Neural progenitor cell (in vitro differentiated cells): Measurements from ENCODE around the gene HSP90AB1. TPM values are rescaled to one million over a fixed set of nuclear protein-coding genes. Genes with fewer than 3 reads are reported as not detected.
A peak's percentile ranks its signal among the peaks of the same experiment; 100 is the strongest.

Source experiments
- DNase-seq: peaks from one replicate; pipeline ENCODE4 v3.0.0-alpha.2; 2016; ENCODE audit warnings: low spot score
- H2AFZ ChIP-seq: fragments of 200-600 bp; sonication (generic); replicated peaks from 2 replicates; pipeline ENCODE4 v1.6.1; 2016; ENCODE audit warnings: antibody characterized with exemption
- H3F3A ChIP-seq: fragments of 200-600 bp; sonication (generic); 2 replicates; pipeline ENCODE4 v1.6.1; 2016; ENCODE audit warnings: antibody characterized with exemption, low read depth
- H3K27ac ChIP-seq: fragments of 200-600 bp; sonication (generic); 2 replicates; pipeline ENCODE4 v1.5.1; 2016; ENCODE audit warnings: mild to moderate bottlenecking
- H3K27me3 ChIP-seq: fragments of 200-600 bp; sonication (generic); 2 replicates; pipeline ENCODE4 v1.6.1; 2016; ENCODE audit warnings: mild to moderate bottlenecking, moderate library complexity
- H3K36me3 ChIP-seq: fragments of 200-600 bp; sonication (generic); 2 replicates; pipeline ENCODE4 v1.5.1; 2016
- H3K4me1 ChIP-seq: fragments of 200-600 bp; sonication (generic); 2 replicates; pipeline ENCODE4 v1.6.1; 2016; ENCODE audit warnings: mixed run types
- H3K4me2 ChIP-seq: fragments of 200-600 bp; sonication (generic); 2 replicates; pipeline ENCODE4 v1.6.1; 2016
- H3K4me3 ChIP-seq: fragments of 200-600 bp; sonication (generic); 2 replicates; pipeline ENCODE4 v1.5.1; 2016
- H3K79me2 ChIP-seq: fragments of 200-600 bp; sonication (generic); 2 replicates; pipeline ENCODE4 v1.6.1; 2016; ENCODE audit warnings: low read depth
- H3K9ac ChIP-seq: fragments of 200-600 bp; sonication (generic); 2 replicates; pipeline ENCODE4 v1.6.1; 2016
- H3K9me3 ChIP-seq: fragments of 200-600 bp; sonication (generic); 2 replicates; pipeline ENCODE4 v1.5.1; 2016; ENCODE audit warnings: low read depth
- H4K20me1 ChIP-seq: fragments of 200-600 bp; sonication (generic); 2 replicates; pipeline ENCODE4 v1.6.1; 2016; ENCODE audit warnings: low read depth
- H3K27ac Mint-ChIP-seq: 3 replicates; pipeline ENCODE4 v1.8.0; 2021; ENCODE audit warnings: mixed read lengths
- H3K27me3 Mint-ChIP-seq: 2 replicates; pipeline ENCODE4 v1.8.0; 2022; ENCODE audit warnings: low read depth, mild to moderate bottlenecking, inconsistent platforms, moderate library complexity, mixed read lengths; ENCODE audit not compliant: insufficient read depth
- H3K36me3 Mint-ChIP-seq: 3 replicates; pipeline ENCODE4 v1.8.0; 2021; ENCODE audit warnings: mixed read lengths
- H3K4me1 Mint-ChIP-seq: 3 replicates; pipeline ENCODE4 v1.8.0; 2021; ENCODE audit warnings: mixed read lengths
- H3K4me3 Mint-ChIP-seq: 3 replicates; pipeline ENCODE4 v1.8.0; 2021; ENCODE audit warnings: mild to moderate bottlenecking, moderate library complexity, mixed read lengths
- H3K9me3 Mint-ChIP-seq: 3 replicates; pipeline ENCODE4 v1.8.0; 2020; ENCODE audit warnings: mixed read lengths
- EZH2 ChIP-seq: fragments of 200-600 bp; sonication (generic); IDR thresholded peaks from 2 replicates; pipeline ENCODE4 v1.6.1; 2017; ENCODE audit warnings: antibody characterized with exemption, mild to moderate bottlenecking, moderate library complexity
- EZH2phosphoT487 ChIP-seq: fragments of 200-600 bp; sonication (generic); IDR thresholded peaks from 2 replicates; pipeline ENCODE4 v1.6.1; 2017; ENCODE audit warnings: antibody characterized with exemption
- total RNA-seq: library from RNA; depleted of rRNA; stranded (reverse); fragments of >200 nt; gene quantifications from 2 replicates; pipeline ENCODE4 v1.2.3, GENCODE V29; 2015; ENCODE audit warnings: low replicate concordance
- TF ChIP-seq, protein P1 (sequence below): fragments of 200-600 bp; sonication (generic); IDR thresholded peaks from 2 replicates; pipeline ENCODE4 v1.5.1; 2017; ENCODE audit warnings: antibody characterized with exemption, mild to moderate bottlenecking

Gene HSP90AB1
- 1,851 and 2,068 TPM in 2 replicates for total RNA-seq

DNA sequence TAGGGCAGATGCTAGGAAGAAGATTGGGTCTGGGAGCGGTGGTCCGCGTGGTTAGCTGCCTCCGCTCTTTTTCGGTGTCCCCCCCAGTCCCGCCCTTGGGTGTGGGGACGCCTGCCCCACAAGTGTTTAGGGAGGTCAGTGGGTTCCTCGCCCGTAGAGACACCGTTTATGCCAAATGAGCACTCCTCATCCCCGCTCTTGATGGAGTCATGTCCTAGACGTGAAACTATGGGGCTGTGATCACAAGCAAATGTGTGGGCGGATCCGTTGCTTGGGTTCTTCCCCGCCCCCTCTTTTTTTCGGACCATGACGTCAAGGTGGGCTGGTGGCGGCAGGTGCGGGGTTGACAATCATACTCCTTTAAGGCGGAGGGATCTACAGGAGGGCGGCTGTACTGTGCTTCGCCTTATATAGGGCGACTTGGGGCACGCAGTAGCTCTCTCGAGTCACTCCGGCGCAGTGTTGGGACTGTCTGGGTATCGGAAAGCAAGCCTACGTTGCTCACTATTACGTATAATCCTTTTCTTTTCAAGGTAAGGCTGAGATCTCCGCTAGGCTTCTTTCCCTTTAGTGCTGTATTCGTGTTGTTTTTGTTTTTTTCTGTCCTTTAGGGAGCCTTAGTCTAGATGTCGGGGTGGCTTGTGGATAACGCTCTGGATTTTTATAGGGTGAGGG lies at the start of gene HSP90AB1:
Gene HSP90AB1, plus strand, starts transcription at position 439 of the 675 bp plus-strand sequence. CDS start 1,529 bp downstream, outside the sequence.
- Mint-ChIP-seq H3K4me3 (peak within 1 kb of the TSS; percentile 99), H3K4me1 (peaks cover 36% of the 10 kb centered on the region), H3K36me3 (peaks cover 33% of the 10 kb centered on the region), H3K27ac (peak within 1 kb of the TSS; percentile 97), H3K9me3 (no peaks in the 10 kb centered on the region), H3K27me3 (peaks cover 23% of the 10 kb centered on the region)
- Histone ChIP-seq H3K4me3 (peak within 1 kb of the TSS; percentile 95), H3K79me2 (peaks cover 53% of the 10 kb centered on the region), H3K9me3 (no peaks in the 10 kb centered on the region), H3K27me3 (no peaks in the 10 kb centered on the region), H3K27ac (peak within 1 kb of the TSS; percentile 82), H3K9ac (peak within 1 kb of the TSS; percentile 88), H3K36me3 (peaks cover 25% of the 10 kb centered on the region), H2AFZ (peak within 1 kb of the TSS; percentile 84), H4K20me1 (peaks cover 48% of the 10 kb centered on the region), H3K4me2 (peak within 1 kb of the TSS; percentile 81), H3K4me1 (peaks cover 31% of the 10 kb centered on the region), H3F3A (peaks cover 67% of the 10 kb centered on the region)
- DNase-seq = peak; percentile 97
- TF ChIP-seq EZH2 (no peak), EZH2phosphoT487 (no peak)

DNA sequence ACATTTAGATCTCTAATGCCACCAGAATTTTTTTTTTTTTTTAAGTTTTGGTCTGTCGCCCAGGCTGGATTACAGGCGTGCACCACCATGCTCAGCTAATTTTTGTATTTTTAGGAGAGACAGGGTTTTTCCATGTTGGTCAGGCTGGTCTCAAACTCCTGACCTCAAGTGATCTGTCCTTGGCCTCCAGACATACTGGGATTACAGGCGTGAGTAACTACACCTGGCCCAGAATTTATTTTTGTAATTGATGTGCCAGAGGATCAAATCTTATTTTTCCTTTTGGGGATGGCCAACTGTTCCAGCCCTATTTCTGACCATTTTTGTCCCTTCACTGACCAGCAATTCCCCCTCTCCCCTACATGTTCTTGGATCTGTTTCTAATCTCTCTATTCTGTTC lies 48.2 kb upstream of the HSP90AB1 start:
- Histone ChIP-seq H3K27ac (no peak overlapping the region), H3K27me3 (no peaks in the 10 kb centered on the region), H3F3A (peaks cover 15% of the 10 kb centered on the region), H3K4me1 (peaks cover 24% of the 10 kb centered on the region), H3K9me3 (no peaks in the 10 kb centered on the region), H3K9ac (no peak overlapping the region), H3K4me3 (no peak overlapping the region), H4K20me1 (no peaks in the 10 kb centered on the region), H3K79me2 (no peaks in the 10 kb centered on the region), H3K36me3 (no peaks in the 10 kb centered on the region), H3K4me2 (no peak overlapping the region), H2AFZ (no peak overlapping the region)
- TF ChIP-seq EZH2phosphoT487 = no peak
- TF ChIP-seq EZH2 = no peak
- TF ChIP-seq, protein P1, sequence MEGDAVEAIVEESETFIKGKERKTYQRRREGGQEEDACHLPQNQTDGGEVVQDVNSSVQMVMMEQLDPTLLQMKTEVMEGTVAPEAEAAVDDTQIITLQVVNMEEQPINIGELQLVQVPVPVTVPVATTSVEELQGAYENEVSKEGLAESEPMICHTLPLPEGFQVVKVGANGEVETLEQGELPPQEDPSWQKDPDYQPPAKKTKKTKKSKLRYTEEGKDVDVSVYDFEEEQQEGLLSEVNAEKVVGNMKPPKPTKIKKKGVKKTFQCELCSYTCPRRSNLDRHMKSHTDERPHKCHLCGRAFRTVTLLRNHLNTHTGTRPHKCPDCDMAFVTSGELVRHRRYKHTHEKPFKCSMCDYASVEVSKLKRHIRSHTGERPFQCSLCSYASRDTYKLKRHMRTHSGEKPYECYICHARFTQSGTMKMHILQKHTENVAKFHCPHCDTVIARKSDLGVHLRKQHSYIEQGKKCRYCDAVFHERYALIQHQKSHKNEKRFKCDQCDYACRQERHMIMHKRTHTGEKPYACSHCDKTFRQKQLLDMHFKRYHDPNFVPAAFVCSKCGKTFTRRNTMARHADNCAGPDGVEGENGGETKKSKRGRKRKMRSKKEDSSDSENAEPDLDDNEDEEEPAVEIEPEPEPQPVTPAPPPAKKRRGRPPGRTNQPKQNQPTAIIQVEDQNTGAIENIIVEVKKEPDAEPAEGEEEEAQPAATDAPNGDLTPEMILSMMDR = no peak
- Mint-ChIP-seq H3K4me1 (peaks cover 18% of the 10 kb centered on the region), H3K27me3 (peaks cover 9% of the 10 kb centered on the region), H3K4me3 (no peak overlapping the region), H3K36me3 (no peaks in the 10 kb centered on the region), H3K27ac (no peak overlapping the region), H3K9me3 (no peaks in the 10 kb centered on the region)
- DNase-seq = no peak

DNA sequence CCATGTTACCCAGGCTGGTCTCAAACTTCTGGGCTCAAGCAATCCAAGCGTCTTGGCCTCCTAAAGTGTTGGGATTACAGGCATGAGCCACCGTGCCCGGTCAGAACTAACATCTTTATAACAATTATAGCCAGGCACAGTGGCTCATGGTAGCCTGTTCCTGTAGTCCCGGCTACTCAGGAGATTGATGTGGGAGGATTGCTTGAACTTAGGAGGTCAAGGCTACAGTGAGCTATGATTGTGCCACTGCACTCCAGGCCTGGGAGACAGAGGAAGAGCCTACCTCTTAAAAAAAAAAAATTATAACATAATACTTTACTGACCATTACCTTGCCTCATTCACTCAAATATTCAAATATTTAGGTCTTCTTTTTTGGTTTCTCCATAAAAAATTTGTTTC lies 47.0 kb upstream of the HSP90AB1 start:
- Histone ChIP-seq H3K79me2 (no peaks in the 10 kb centered on the region), H3K9me3 (no peaks in the 10 kb centered on the region), H3K4me3 (no peak overlapping the region), H3K27me3 (no peaks in the 10 kb centered on the region), H4K20me1 (no peaks in the 10 kb centered on the region), H2AFZ (no peak overlapping the region), H3K4me2 (no peak overlapping the region), H3K36me3 (no peaks in the 10 kb centered on the region), H3F3A (peaks cover 15% of the 10 kb centered on the region), H3K9ac (no peak overlapping the region), H3K27ac (no peak overlapping the region), H3K4me1 (peaks cover 25% of the 10 kb centered on the region)
- Mint-ChIP-seq H3K27ac (no peak overlapping the region), H3K4me1 (peaks cover 18% of the 10 kb centered on the region), H3K36me3 (no peaks in the 10 kb centered on the region), H3K4me3 (no peak overlapping the region), H3K9me3 (no peaks in the 10 kb centered on the region), H3K27me3 (peaks cover 8% of the 10 kb centered on the region)
- TF ChIP-seq, protein P1 = no peak
- TF ChIP-seq EZH2phosphoT487 (no peak), EZH2 (no peak)
- DNase-seq = no peak

DNA sequence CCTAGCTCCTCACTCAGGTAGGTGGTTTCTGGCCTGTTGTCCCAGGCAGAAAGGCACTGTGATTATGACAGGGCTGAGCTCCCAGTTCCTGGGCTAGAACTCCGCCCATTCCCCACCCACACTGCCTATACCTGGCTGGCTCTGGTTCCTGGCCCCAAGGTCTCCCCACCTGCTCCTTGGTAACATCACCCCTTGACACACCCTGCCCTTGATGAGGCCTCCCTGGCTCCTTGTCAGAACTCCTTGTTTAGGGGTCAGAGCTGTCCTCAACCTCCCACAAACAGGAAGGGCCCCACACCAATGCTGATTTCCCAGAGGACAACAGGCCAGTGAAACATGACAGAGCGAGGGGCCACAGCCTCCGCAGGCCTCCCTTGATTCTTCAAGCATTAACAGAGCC lies 45.7 kb upstream of the HSP90AB1 start:
- H3K9me3 Mint-ChIP-seq = no peaks in the 10 kb centered on the region
- no peaks in the 10 kb centered on the region for H3K36me3 ChIP-seq
- no peak overlapping the region for H3K4me3 Mint-ChIP-seq
- H3K27ac Mint-ChIP-seq = peak overlapping the region; percentile 91
- H3K4me2 ChIP-seq = no peak overlapping the region
- H3F3A ChIP-seq = peaks cover 20% of the 10 kb centered on the region
- no peaks in the 10 kb centered on the region for H4K20me1 ChIP-seq
- no peak for DNase-seq
- H3K79me2 ChIP-seq = no peaks in the 10 kb centered on the region
- no peaks in the 10 kb centered on the region for H3K27me3 ChIP-seq
- no peak overlapping the region for H3K4me3 ChIP-seq
- no peaks in the 10 kb centered on the region for H3K36me3 Mint-ChIP-seq
- peaks cover 8% of the 10 kb centered on the region for H3K27me3 Mint-ChIP-seq
- H2AFZ ChIP-seq = no peak overlapping the region
- no peak overlapping the region for H3K27ac ChIP-seq
- peaks cover 18% of the 10 kb centered on the region for H3K4me1 Mint-ChIP-seq
- H3K9me3 ChIP-seq = no peaks in the 10 kb centered on the region
- H3K4me1 ChIP-seq = peaks cover 28% of the 10 kb centered on the region
- no peak overlapping the region for H3K9ac ChIP-seq
- TF ChIP-seq, protein P1 = no peak
- no peak for TF ChIP-seq EZH2
- no peak for TF ChIP-seq EZH2phosphoT487
